H1 (cell line): Measurements from ENCODE around the gene PPP1R1C. TPM values are rescaled to one million over a fixed set of nuclear protein-coding genes. Genes with fewer than 3 reads are reported as not detected.

ENCODE experiments used
- CTCF ChIA-PET: fragments of 300-600 bp; sonication (Branson Sonifier 250); formaldehyde crosslinking; loops from one replicate; lab custom pipeline; 2021; ENCODE audit not compliant: partially characterized antibody; lab: Charles Lee
- POLR2A ChIA-PET: fragments of 300-600 bp; sonication (Branson Sonifier 250); formaldehyde crosslinking; loops from one replicate; lab custom pipeline; 2021; ENCODE audit warnings: inconsistent platforms; ENCODE audit not compliant: partially characterized antibody; lab: Charles Lee
- DNase-seq, 2 experiments: peaks; one replicate each; pipeline versions ENCODE4 v3.0.0 to v3.0.0-alpha.2; 2010 to 2022; ENCODE audit warnings: low spot score in 2 of 2, low read depth in 1 of 2, mixed read lengths in 1 of 2
- FAIRE-seq: peaks from 2 replicates; lab custom pipeline; 2011; peaks lifted over from hg19 to GRCh38; lab: Jason Lieb, UNC
- H2AFZ ChIP-seq: 2 replicates; pipeline ENCODE4 v1.8.1; 2012; ENCODE audit warnings: low read length, inconsistent platforms
- H2AK5ac ChIP-seq: 2 replicates; pipeline ENCODE4 v1.6.1; 2013; ENCODE audit warnings: low read depth, low read length
- H2BK120ac ChIP-seq: replicated peaks from 2 replicates; pipeline ENCODE3; 2013; ENCODE audit warnings: low read depth, low read length, inconsistent platforms
- H2BK12ac ChIP-seq: 2 replicates; pipeline ENCODE4 v1.6.1; 2013; ENCODE audit warnings: low read depth, low read length
- H2BK15ac ChIP-seq: 2 replicates; pipeline ENCODE4 v1.6.1; 2013; ENCODE audit warnings: low read length
- H2BK20ac ChIP-seq: 2 replicates; pipeline ENCODE4 v1.6.1; 2013; ENCODE audit warnings: low read length
- H2BK5ac ChIP-seq: 2 replicates; pipeline ENCODE4 v1.6.1; 2013; ENCODE audit warnings: low read depth, low read length
- H3K14ac ChIP-seq: 2 replicates; pipeline ENCODE4 v1.6.1; 2013; ENCODE audit warnings: inconsistent platforms; ENCODE audit not compliant: insufficient read length
- H3K18ac ChIP-seq: 2 replicates; pipeline ENCODE4 v1.6.1; 2013; ENCODE audit warnings: low read length; ENCODE audit errors: extremely low read depth
- H3K23ac ChIP-seq: 2 replicates; pipeline ENCODE4 v1.6.1; 2013; ENCODE audit warnings: inconsistent platforms; ENCODE audit not compliant: insufficient read length
- H3K23me2 ChIP-seq: 2 replicates; pipeline ENCODE4 v1.6.1; 2013; ENCODE audit warnings: low read depth, low read length
- H3K27ac ChIP-seq: 2 replicates; pipeline ENCODE4 v1.6.1; 2011; ENCODE audit warnings: low read depth, low read length, inconsistent platforms
- H3K27me3 ChIP-seq, 4 experiments: replicated peaks in 1 of 4; 1 replicate in 1 of 4; 2 replicates in 3 of 4; pipeline versions ENCODE4 v1.6.1 to v1.8.1; 2011 to 2013; ENCODE audit warnings: low read length in 3 of 4, mild to moderate bottlenecking in 3 of 4, inconsistent platforms in 2 of 4, mixed read lengths in 2 of 4, moderate library complexity in 1 of 4; ENCODE audit not compliant: control insufficient read depth in 3 of 4, insufficient read depth in 3 of 4; ENCODE audit errors: extremely low read depth in 1 of 4
- H3K36me3 ChIP-seq, 4 experiments: 2 replicates each; pipeline versions ENCODE4 v1.6.1 to v1.8.1; 2011 to 2013; ENCODE audit warnings: mild to moderate bottlenecking in 4 of 4, low read length in 3 of 4, moderate library complexity in 2 of 4, control low read depth in 1 of 4, inconsistent platforms in 1 of 4; ENCODE audit not compliant: insufficient read depth in 4 of 4, control insufficient read depth in 2 of 4
- H3K4ac ChIP-seq: replicated peaks from 2 replicates; pipeline ENCODE3; 2013; ENCODE audit warnings: low read length, low read depth, mixed read lengths, inconsistent platforms; ENCODE audit not compliant: insufficient read length
- H3K4me1 ChIP-seq, 4 experiments: replicated peaks in 1 of 4; 1 replicate in 1 of 4; 2 replicates in 3 of 4; pipeline versions ENCODE4 v1.6.1 to v1.8.1; 2011 to 2013; ENCODE audit warnings: low read length in 3 of 4, inconsistent platforms in 2 of 4, mixed read lengths in 1 of 4; ENCODE audit not compliant: insufficient read depth in 4 of 4, control insufficient read depth in 3 of 4
- H3K4me2 ChIP-seq, 2 experiments: 2 replicates each; pipeline versions ENCODE4 v1.6.1 to v1.8.1; 2011 to 2013; ENCODE audit warnings: low read depth in 2 of 2, low read length in 2 of 2, control low read depth in 1 of 2, inconsistent platforms in 1 of 2, mild to moderate bottlenecking in 1 of 2; ENCODE audit not compliant: insufficient read depth in 1 of 2
- H3K4me3 ChIP-seq, 4 experiments: fragments of 200-600, 300-600 bp in 1 of 4; sonication (generic), shearing (Covaris generic), sonication (Bioruptor Twin) in 1 of 4; 2 replicates each; pipeline versions ENCODE4 v1.5.1 to v1.8.1; 2011 to 2016; ENCODE audit warnings: low read length in 4 of 4, low read depth in 3 of 4, control low read depth in 2 of 4, inconsistent platforms in 2 of 4, mild to moderate bottlenecking in 2 of 4, mixed read lengths in 1 of 4, moderate library complexity in 1 of 4; ENCODE audit not compliant: insufficient read depth in 2 of 4; ENCODE audit errors: extremely low read depth in 1 of 4
- H3K56ac ChIP-seq: replicated peaks from 2 replicates; pipeline ENCODE3; 2013; ENCODE audit warnings: low read depth, mild to moderate bottlenecking, mixed read lengths, low read length, inconsistent platforms; ENCODE audit not compliant: insufficient read length
- H3K79me1 ChIP-seq: 2 replicates; pipeline ENCODE4 v1.6.1; 2013; ENCODE audit warnings: low read depth, low read length, control low read depth
- H3K79me2 ChIP-seq, 2 experiments: 2 replicates each; pipeline versions ENCODE4 v1.6.1 to v1.8.1; 2012 to 2013; ENCODE audit warnings: low read length in 2 of 2, mild to moderate bottlenecking in 2 of 2, inconsistent platforms in 1 of 2; ENCODE audit not compliant: insufficient read depth in 2 of 2, control insufficient read depth in 1 of 2
- H3K9ac ChIP-seq, 4 experiments: replicated peaks in 1 of 4; 1 replicate in 1 of 4; 2 replicates in 3 of 4; pipeline versions ENCODE4 v1.6.1 to v1.8.1; 2011 to 2013; ENCODE audit warnings: low read depth in 3 of 4, low read length in 3 of 4, control low read depth in 2 of 4, mild to moderate bottlenecking in 2 of 4, moderate library complexity in 2 of 4, inconsistent platforms in 1 of 4; ENCODE audit errors: extremely low read depth in 1 of 4
- H3K9me3 ChIP-seq, 2 experiments: 2 replicates each; pipeline versions ENCODE4 v1.6.1 to v1.8.1; 2012 to 2013; ENCODE audit warnings: mild to moderate bottlenecking in 2 of 2, moderate library complexity in 2 of 2, control low read depth in 1 of 2, inconsistent platforms in 1 of 2, low read depth in 1 of 2, low read length in 1 of 2, mixed read lengths in 1 of 2; ENCODE audit not compliant: insufficient read depth in 2 of 2
- H4K20me1 ChIP-seq, 2 experiments: replicated peaks in 1 of 2; 2 replicates each; pipeline versions ENCODE3 to v1.8.1; 2011 to 2013; ENCODE audit warnings: inconsistent platforms in 2 of 2, low read length in 2 of 2, mild to moderate bottlenecking in 1 of 2; ENCODE audit not compliant: insufficient read depth in 2 of 2, control insufficient read depth in 1 of 2
- H4K5ac ChIP-seq: 2 replicates; pipeline ENCODE4 v1.6.1; 2013; ENCODE audit warnings: low read length, low read depth, mixed read lengths, inconsistent platforms; ENCODE audit not compliant: insufficient read length
- H4K8ac ChIP-seq: 2 replicates; pipeline ENCODE4 v1.8.0; 2013; ENCODE audit warnings: mild to moderate bottlenecking, moderate library complexity, low read length, inconsistent platforms; ENCODE audit not compliant: insufficient read depth; ENCODE audit errors: extremely low read depth
- H4K91ac ChIP-seq: replicated peaks from 2 replicates; pipeline ENCODE3; 2013; ENCODE audit warnings: low read length, mixed read lengths, inconsistent platforms; ENCODE audit not compliant: insufficient read length
- RXRA ChIP-seq: IDR thresholded peaks from 2 replicates; pipeline ENCODE4 v1.6.1; 2011; ENCODE audit warnings: low read depth, mild to moderate bottlenecking, low read length, moderate library complexity; ENCODE audit not compliant: insufficient read depth
- ZNF274 ChIP-seq: IDR thresholded peaks from 2 replicates; pipeline ENCODE4 v1.7.0; 2012; ENCODE audit warnings: low read length, borderline replicate concordance; ENCODE audit errors: extremely low read depth
- WGBS, 2 experiments: shearing (Covaris generic) in 1 of 2; methylation state at CpG; one replicate each; pipeline versions ENCODE4 v1.1.6 to v1.1.7; 2013 to 2015; ENCODE audit warnings: low lambda C conversion rate in 2 of 2, mixed read lengths in 2 of 2, inconsistent platforms in 1 of 2, low coverage in 1 of 2, missing lambda C conversion rate in 1 of 2; ENCODE audit not compliant: insufficient replicate concordance in 2 of 2, insufficient coverage in 1 of 2, insufficient read length in 1 of 2; ENCODE audit errors: extremely low coverage in 1 of 2, missing lambda C conversion rate in 1 of 2; 5-methylcytosine and 5-hydroxymethylcytosine counted together
- polyA plus RNA-seq, 7 experiments: library from polyadenylated mRNA; depleted of rRNA in 3 of 7; stranded (reverse) in 5 of 7; unstranded in 2 of 7; fragments of >200 nt in 5 of 7; fragments of 200-250 nt in 2 of 7; gene quantifications; 1 replicate in 5 of 7; 2 replicates in 1 of 7; 4 replicates in 1 of 7; pipeline versions ENCODE4 v1.2.1 to v1.2.3, GENCODE V29; 2011 to 2013; ENCODE audit warnings: missing spikeins in 2 of 7, mixed read lengths in 2 of 7
- total RNA-seq: library from RNA; stranded (reverse); fragmentation: NEBNext Ultra II Directional; extraction: Animal tissue kit (Norgen Biotek cat#: 25700); gene quantifications from 2 replicates; pipeline ENCODE4 v1.2.1, GENCODE V29; 2021

Gene PPP1R1C
- total and polyA plus RNA-seq, 2 of the 8 experiments (the other 6 are each of a cell fraction or from before 2014, with no cell fraction given): 1.3 to 5.3 TPM

- no peaks in the 10 kb centered on the region for H4K20me1 ChIP-seq
- no peak overlapping the region for H3K4ac ChIP-seq
- H3K79me2 ChIP-seq: no peaks in the 10 kb centered on the region
- 81% methylated on average over 3 of the region's 3 CpGs; no CpG with 5 or more reads in 1 of the 2 experiments for WGBS, 2 experiments
- no peak overlapping the region for H3K14ac ChIP-seq
- H3K27me3 ChIP-seq: no peaks in the 10 kb centered on the region
- H3K4me3 ChIP-seq: no peak overlapping the region
- no peaks in the 10 kb centered on the region for H3K79me1 ChIP-seq
- H3K4me2 ChIP-seq: no peak overlapping the region
- no peak overlapping the region for H2BK12ac ChIP-seq
- H4K8ac ChIP-seq: no peak overlapping the region
- no peaks in the 10 kb centered on the region for H3K23me2 ChIP-seq
- POLR2A ChIA-PET: no interaction called here
- no peak overlapping the region for H3K56ac ChIP-seq
- no peak overlapping the region for H2BK15ac ChIP-seq
- no peak for FAIRE-seq
- no peak overlapping the region for H2BK120ac ChIP-seq
- H2BK20ac ChIP-seq: no peak overlapping the region
- TF ChIP-seq ZNF274 (no peak), RXRA (no peak)
- no peak overlapping the region for H2BK5ac ChIP-seq
- H4K5ac ChIP-seq: no peak overlapping the region
- H2AK5ac ChIP-seq: no peak overlapping the region
- no peak overlapping the region for H3K27ac ChIP-seq
- CTCF ChIA-PET: interaction anchor here (0.6 to 3.7 kb wide), 2 partner anchors 16 to 159 kb away, joined by 3 to 30 read pairs; no protein-coding TSS in a partner anchor
- no peak overlapping the region for H3K9ac ChIP-seq
- no peak for DNase-seq
- no peaks in the 10 kb centered on the region for H3K9me3 ChIP-seq
- no peak overlapping the region for H2AFZ ChIP-seq
- H4K91ac ChIP-seq: no peak overlapping the region
- H3K36me3 ChIP-seq: no peaks in the 10 kb centered on the region
- H3K18ac ChIP-seq: no peak overlapping the region
- peaks cover 0 to under 1% (median 0%) of the 10 kb centered on the region in 4 experiments; a peak in 1 of 7 replicates for H3K4me1 ChIP-seq
- H3K23ac ChIP-seq: no peak overlapping the region
Observed at GRCh38 chr2:182062329-182062972, 76.8 kb downstream of the PPP1R1C start.
